Neural crest cell (in vitro differentiated cells): ENCODE data around the gene KEL. TPM values are rescaled to one million over a fixed set of nuclear protein-coding genes. Genes with fewer than 3 reads are reported as not detected.
"Not testable (repeated sequence)": the region's sequence is repeated elsewhere in the genome, so short reads cannot be mapped to it uniquely, and the experiment has no call there.

ENCODE experiments used
- DNase-seq: peaks from one replicate; pipeline ENCODE4 v3.0.0; 2021; ENCODE audit warnings: low read depth, mixed read lengths, low spot score
- H3K27ac Mint-ChIP-seq: one replicate; pipeline ENCODE4 v1.8.0; 2021; ENCODE audit warnings: mild to moderate bottlenecking, mixed read lengths; ENCODE audit not compliant: unreplicated experiment
- H3K27me3 Mint-ChIP-seq: 2 replicates; pipeline ENCODE4 v1.8.0; 2021; ENCODE audit warnings: low read depth, mild to moderate bottlenecking, mixed read lengths
- H3K36me3 Mint-ChIP-seq: 2 replicates; pipeline ENCODE4 v1.8.0; 2021; ENCODE audit warnings: low read depth, mild to moderate bottlenecking, mixed read lengths
- H3K4me1 Mint-ChIP-seq: 2 replicates; pipeline ENCODE4 v1.8.0; 2021; ENCODE audit warnings: mixed read lengths
- H3K4me3 Mint-ChIP-seq: one replicate; pipeline ENCODE4 v1.8.0; 2021; ENCODE audit warnings: mild to moderate bottlenecking, mixed read lengths
- H3K9me3 Mint-ChIP-seq: 2 replicates; pipeline ENCODE4 v1.8.0; 2021; ENCODE audit warnings: mixed read lengths
- total RNA-seq: library from RNA; stranded (reverse); gene quantifications from 2 replicates; pipeline ENCODE4 v1.2.1, GENCODE V29; 2021
- TF ChIP-seq, protein P1 (sequence below): fragments of 200-600 bp; sonication (generic); conservative IDR thresholded peaks from 2 replicates; pipeline ENCODE4 v1.5.0; 2021; ENCODE audit warnings: antibody characterized with exemption, mild to moderate bottlenecking

Gene KEL
- total RNA-seq, 1 donor from 2014 or later, result 1.4 TPM

GRCh38 chr7:142997456-142997989 is 35.4 kb upstream of the KEL start:
- no peak for DNase-seq
- Mint-ChIP-seq H3K36me3 (no peaks in the 10 kb centered on the region), H3K27me3 (peaks cover 4% of the 10 kb centered on the region), H3K9me3 (peaks cover 5% of the 10 kb centered on the region), H3K27ac (no peak overlapping the region), H3K4me1 (no peaks in the 10 kb centered on the region), H3K4me3 (no peak overlapping the region)
- TF ChIP-seq, protein P1, sequence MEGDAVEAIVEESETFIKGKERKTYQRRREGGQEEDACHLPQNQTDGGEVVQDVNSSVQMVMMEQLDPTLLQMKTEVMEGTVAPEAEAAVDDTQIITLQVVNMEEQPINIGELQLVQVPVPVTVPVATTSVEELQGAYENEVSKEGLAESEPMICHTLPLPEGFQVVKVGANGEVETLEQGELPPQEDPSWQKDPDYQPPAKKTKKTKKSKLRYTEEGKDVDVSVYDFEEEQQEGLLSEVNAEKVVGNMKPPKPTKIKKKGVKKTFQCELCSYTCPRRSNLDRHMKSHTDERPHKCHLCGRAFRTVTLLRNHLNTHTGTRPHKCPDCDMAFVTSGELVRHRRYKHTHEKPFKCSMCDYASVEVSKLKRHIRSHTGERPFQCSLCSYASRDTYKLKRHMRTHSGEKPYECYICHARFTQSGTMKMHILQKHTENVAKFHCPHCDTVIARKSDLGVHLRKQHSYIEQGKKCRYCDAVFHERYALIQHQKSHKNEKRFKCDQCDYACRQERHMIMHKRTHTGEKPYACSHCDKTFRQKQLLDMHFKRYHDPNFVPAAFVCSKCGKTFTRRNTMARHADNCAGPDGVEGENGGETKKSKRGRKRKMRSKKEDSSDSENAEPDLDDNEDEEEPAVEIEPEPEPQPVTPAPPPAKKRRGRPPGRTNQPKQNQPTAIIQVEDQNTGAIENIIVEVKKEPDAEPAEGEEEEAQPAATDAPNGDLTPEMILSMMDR, result no peak

DNA sequence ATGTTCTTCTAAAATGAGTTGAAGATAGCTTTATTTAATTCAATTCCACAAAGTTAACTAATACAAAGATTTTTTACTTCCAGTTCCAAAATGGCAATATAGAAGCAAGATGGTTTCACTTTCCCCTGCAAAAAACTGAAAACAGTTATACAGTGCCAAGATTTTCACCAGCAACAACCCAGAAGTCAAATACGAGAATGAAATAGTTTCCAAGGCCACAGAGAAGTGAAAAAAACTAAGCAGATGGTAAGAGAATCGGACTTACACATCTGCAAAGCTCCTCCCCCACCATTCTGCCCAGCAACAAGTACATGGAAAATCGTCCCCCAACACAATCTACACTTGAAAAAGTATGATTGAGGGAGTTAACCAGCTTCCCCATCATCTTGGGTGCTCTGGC is 30.3 kb upstream of the KEL start:
- TF ChIP-seq, protein P1, result no peak
- Mint-ChIP-seq H3K4me3 (no peak overlapping the region), H3K9me3 (peaks cover 7% of the 10 kb centered on the region), H3K4me1 (no peaks in the 10 kb centered on the region), H3K27me3 (peaks cover 4% of the 10 kb centered on the region), H3K36me3 (no peaks in the 10 kb centered on the region), H3K27ac (no peak overlapping the region)
- no peak for DNase-seq

DNA sequence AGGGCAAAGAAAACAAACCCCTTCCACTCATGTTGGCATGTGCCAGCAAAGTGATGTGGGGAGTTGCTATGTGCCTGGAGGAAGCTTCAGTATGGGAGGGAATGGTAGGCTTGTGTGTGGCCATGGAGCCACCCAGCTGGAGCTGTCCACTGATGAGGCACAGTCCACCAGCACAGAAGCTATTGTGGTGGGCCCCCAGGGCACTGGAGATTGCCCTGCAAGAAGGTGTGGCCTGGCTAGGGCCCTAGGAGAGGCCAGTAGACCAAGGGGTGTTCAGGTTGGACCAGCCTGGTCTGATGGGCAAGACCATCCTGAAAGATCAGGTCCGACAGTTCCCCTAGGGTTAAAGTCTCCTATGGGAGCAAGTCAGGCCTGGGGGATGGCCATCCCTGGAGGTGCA is 22.1 kb upstream of the KEL start:
- Mint-ChIP-seq H3K4me1 (no peaks in the 10 kb centered on the region), H3K9me3 (peaks cover 7% of the 10 kb centered on the region), H3K27me3 (peaks cover 15% of the 10 kb centered on the region), H3K27ac (no peak overlapping the region), H3K36me3 (no peaks in the 10 kb centered on the region), H3K4me3 (no peak overlapping the region)
- DNase-seq, result no peak
- TF ChIP-seq, protein P1, result no peak

DNA sequence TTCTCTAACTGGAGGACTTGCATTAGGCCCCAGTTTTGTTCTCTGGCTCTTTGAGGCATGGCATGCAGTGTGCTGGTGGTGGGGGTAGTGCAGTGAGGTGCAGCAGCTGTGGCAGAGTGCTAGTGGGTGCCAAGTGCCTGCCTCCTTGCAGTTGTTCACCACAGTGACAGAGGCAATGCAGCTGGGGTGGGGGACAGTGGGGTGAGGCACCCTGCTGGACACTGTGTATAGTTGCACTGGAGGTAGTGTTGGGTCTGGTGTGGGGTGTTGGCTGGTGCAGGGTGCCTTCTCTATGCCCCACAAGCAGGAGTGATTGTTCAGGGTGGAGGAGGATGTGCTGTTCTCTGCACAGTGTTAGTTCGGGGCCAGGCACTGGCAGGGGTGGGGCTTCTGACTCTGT is 21.7 kb upstream of the KEL start:
- H3K9me3 Mint-ChIP-seq, result peaks cover 10% of the 10 kb centered on the region
- no peak for DNase-seq
- H3K27ac Mint-ChIP-seq, result no peak overlapping the region
- H3K4me1 Mint-ChIP-seq, result no peaks in the 10 kb centered on the region
- TF ChIP-seq, protein P1, result no peak
- peaks cover under 1% of the 10 kb centered on the region for H3K36me3 Mint-ChIP-seq
- H3K4me3 Mint-ChIP-seq, result no peak overlapping the region
- peaks cover 15% of the 10 kb centered on the region for H3K27me3 Mint-ChIP-seq

DNA sequence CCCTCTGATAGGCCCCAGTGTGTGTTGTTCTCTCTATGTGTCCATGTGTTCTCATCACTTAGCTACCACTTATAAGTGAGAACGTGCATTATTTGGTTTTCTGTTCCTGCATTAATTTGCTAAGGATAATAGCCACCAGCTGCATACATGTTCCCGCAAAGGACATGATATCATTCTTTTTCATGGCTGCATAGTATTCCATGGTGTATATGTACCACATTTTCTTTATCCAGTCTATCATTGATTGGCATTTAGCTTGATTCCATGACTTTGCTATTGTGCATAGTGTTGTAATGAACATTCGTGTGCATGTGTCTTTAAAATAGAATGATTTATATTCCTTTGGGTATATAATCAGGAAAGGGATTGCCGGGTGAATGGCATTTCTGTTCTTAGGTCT is 16.2 kb upstream of the KEL start:
- DNase-seq, H3K4me1 Mint-ChIP-seq, H3K27ac Mint-ChIP-seq, H3K4me3 Mint-ChIP-seq, H3K36me3 Mint-ChIP-seq: not testable (repeated sequence)
- peaks cover 15% of the 10 kb centered on the region for H3K9me3 Mint-ChIP-seq
- peaks cover 18% of the 10 kb centered on the region for H3K27me3 Mint-ChIP-seq

- no peak for DNase-seq
- peaks cover 3% of the 10 kb centered on the region for H3K27me3 Mint-ChIP-seq
- no peaks in the 10 kb centered on the region for H3K4me1 Mint-ChIP-seq
- H3K9me3 Mint-ChIP-seq, result peaks cover 8% of the 10 kb centered on the region
- peaks cover 4% of the 10 kb centered on the region for H3K36me3 Mint-ChIP-seq
- H3K4me3 Mint-ChIP-seq, result no peak overlapping the region
- TF ChIP-seq, protein P1, result no peak
- H3K27ac Mint-ChIP-seq, result no peak overlapping the region
Observed at GRCh38 chr7:142974626-142975025, 12.5 kb upstream of the KEL start.
